PFSK-1 (cell line): Measurements from ENCODE around the gene STARD13.

ENCODE experiments used
- FOXP2 ChIP-seq: optimal IDR thresholded peaks from 2 replicates; pipeline ENCODE3; 2011; ENCODE audit warnings: borderline replicate concordance, control low read depth, inconsistent platforms; ENCODE audit not compliant: insufficient read depth; ENCODE audit errors: extremely low read length, extremely low read depth
- POLR2AphosphoS5 ChIP-seq: IDR thresholded peaks from 2 replicates; pipeline ENCODE4 v1.6.1; 2012; ENCODE audit warnings: low read depth, mild to moderate bottlenecking, control low read depth, low read length, moderate library complexity
- SIN3A ChIP-seq: IDR thresholded peaks from 2 replicates; pipeline ENCODE4 v1.6.1; 2012; ENCODE audit warnings: mild to moderate bottlenecking, low read length, moderate library complexity, borderline replicate concordance; ENCODE audit not compliant: insufficient read depth
- TAF1 ChIP-seq: IDR thresholded peaks from 2 replicates; pipeline ENCODE4 v1.6.1; 2012; ENCODE audit warnings: low read length, control low read depth, borderline replicate concordance; ENCODE audit not compliant: insufficient read depth
- TF ChIP-seq, protein P1 (sequence below), 2 experiments: IDR thresholded peaks; 2 replicates each; pipeline versions ENCODE4 v1.6.1 to v1.8.0; 2011 to 2012; ENCODE audit warnings: low read depth in 2 of 2, low read length in 2 of 2, control low read depth in 1 of 2, inconsistent platforms in 1 of 2, mild to moderate bottlenecking in 1 of 2, moderate library complexity in 1 of 2; ENCODE audit not compliant: insufficient read depth in 1 of 2

Gene STARD13

GRCh38 chr13:33277037-33277740, 8.4 kb downstream of the STARD13 start:
- TF ChIP-seq SIN3A (no peak), FOXP2 (no peak), TAF1 (no peak), POLR2AphosphoS5 (no peak)
- TF ChIP-seq, protein P1, sequence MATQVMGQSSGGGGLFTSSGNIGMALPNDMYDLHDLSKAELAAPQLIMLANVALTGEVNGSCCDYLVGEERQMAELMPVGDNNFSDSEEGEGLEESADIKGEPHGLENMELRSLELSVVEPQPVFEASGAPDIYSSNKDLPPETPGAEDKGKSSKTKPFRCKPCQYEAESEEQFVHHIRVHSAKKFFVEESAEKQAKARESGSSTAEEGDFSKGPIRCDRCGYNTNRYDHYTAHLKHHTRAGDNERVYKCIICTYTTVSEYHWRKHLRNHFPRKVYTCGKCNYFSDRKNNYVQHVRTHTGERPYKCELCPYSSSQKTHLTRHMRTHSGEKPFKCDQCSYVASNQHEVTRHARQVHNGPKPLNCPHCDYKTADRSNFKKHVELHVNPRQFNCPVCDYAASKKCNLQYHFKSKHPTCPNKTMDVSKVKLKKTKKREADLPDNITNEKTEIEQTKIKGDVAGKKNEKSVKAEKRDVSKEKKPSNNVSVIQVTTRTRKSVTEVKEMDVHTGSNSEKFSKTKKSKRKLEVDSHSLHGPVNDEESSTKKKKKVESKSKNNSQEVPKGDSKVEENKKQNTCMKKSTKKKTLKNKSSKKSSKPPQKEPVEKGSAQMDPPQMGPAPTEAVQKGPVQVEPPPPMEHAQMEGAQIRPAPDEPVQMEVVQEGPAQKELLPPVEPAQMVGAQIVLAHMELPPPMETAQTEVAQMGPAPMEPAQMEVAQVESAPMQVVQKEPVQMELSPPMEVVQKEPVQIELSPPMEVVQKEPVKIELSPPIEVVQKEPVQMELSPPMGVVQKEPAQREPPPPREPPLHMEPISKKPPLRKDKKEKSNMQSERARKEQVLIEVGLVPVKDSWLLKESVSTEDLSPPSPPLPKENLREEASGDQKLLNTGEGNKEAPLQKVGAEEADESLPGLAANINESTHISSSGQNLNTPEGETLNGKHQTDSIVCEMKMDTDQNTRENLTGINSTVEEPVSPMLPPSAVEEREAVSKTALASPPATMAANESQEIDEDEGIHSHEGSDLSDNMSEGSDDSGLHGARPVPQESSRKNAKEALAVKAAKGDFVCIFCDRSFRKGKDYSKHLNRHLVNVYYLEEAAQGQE (IDR thresholded peaks at IDR 0.05; ENCODE audit: insufficient read depth in 1 of 2, low read depth in 2 of 2, low read length in 2 of 2), result no peak

DNA sequence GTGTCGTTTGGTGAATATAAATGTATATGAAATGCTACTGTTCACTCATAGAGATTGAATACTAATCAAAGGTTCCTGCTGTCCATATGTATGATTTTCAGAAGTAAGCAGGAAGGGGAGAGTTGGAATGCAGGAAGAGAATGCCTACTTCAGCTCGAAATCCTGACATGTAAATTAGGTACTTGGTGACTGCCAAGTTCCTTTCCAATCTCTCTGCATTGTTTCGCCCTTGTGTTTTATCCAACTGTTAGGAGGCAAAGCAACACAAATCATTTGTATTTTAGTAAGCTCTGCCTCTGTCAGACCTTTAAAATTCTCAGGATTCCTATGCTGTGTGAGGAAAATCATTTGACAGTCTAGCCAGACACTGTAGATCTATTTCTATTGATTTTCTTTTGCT, 9.0 kb downstream of the STARD13 start:
- TF ChIP-seq FOXP2 (no peak), SIN3A (no peak), TAF1 (no peak), POLR2AphosphoS5 (no peak)
- TF ChIP-seq, protein P1 (IDR thresholded peaks at IDR 0.05; ENCODE audit: insufficient read depth in 1 of 2, low read depth in 2 of 2, low read length in 2 of 2), result no peak

DNA sequence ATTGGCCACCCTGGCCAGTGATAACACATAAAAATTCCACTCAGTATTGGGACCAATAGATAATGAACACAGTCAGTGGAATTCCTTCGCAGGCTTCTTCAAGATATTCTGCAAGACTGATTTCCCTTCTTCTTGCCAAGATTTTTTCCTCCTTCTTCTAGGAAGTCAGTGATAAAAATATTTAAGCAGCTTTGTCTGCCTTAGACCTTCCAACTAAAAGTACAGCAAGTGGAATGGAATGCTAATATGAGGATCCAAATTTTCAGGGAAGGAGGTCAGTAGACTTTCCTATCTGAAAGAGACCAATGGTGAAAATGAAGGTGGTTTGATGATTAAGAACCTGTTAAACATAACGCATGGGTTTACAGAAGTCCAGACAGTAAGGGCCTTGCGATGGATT, 9.6 kb downstream of the STARD13 start:
- TF ChIP-seq SIN3A (no peak), FOXP2 (no peak), TAF1 (no peak), POLR2AphosphoS5 (no peak)
- TF ChIP-seq, protein P1 (IDR thresholded peaks at IDR 0.05; ENCODE audit: insufficient read depth in 1 of 2, low read depth in 2 of 2, low read length in 2 of 2), result no peak

DNA sequence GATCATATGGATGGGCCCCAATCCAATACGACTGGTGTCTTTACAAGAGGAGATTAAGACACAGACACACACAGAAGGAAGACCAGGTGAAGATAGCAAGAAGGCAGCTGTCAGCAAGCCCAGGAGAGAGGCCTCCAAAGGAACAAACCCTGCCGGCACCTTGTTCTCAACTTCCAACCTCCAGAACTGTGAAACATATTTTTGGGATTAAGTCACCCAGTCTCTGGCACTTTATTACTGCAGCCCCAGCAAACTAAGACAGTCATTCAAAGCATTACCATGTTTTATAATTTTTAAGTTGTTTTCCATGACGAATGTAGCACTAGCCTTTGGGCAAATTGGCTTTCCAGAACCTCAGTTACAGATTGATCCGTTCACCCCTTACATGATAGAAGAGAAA, 11.3 kb downstream of the STARD13 start:
- TF ChIP-seq SIN3A, result no peak
- TF ChIP-seq, protein P1 (IDR thresholded peaks at IDR 0.05; ENCODE audit: insufficient read depth in 1 of 2, low read depth in 2 of 2, low read length in 2 of 2), result no peak
- no peak for TF ChIP-seq FOXP2
- TF ChIP-seq TAF1, result no peak
- no peak for TF ChIP-seq POLR2AphosphoS5
